GM18867 (cell line): ENCODE measurements around the gene SMAGP.
"Not testable (repeated sequence)": the region's sequence is repeated elsewhere in the genome, so short reads cannot be mapped to it uniquely, and the experiment has no call there.

ENCODE experiments used
- ATAC-seq: cut with Tn5 transposase; IDR thresholded peaks from one replicate; pipeline ENCODE4 v1.9.1; 2021; ENCODE audit warnings: mild to moderate bottlenecking, moderate library complexity; ENCODE audit not compliant: unreplicated experiment

SMAGP gene

GRCh38 chr12:51265024-51265423 lies 5.2 kb downstream of the SMAGP start:
- ATAC-seq = peak; percentile 81

GRCh38 chr12:51264297-51264696 lies 5.9 kb downstream of the SMAGP start:
- no peak for ATAC-seq

GRCh38 chr12:51263341-51263740 lies 6.9 kb downstream of the SMAGP start:
- no peak for ATAC-seq

GRCh38 chr12:51262758-51263177 lies 7.4 kb downstream of the SMAGP start:
- ATAC-seq = no peak

GRCh38 chr12:51259600-51259999 lies 10.6 kb downstream of the SMAGP start:
- not testable (repeated sequence) for ATAC-seq

GRCh38 chr12:51254536-51254935 lies 15.7 kb downstream of the SMAGP start:
- ATAC-seq = no peak

GRCh38 chr12:51253276-51253675 lies 16.9 kb downstream of the SMAGP start:
- no peak for ATAC-seq

GRCh38 chr12:51247523-51248206 lies 22.6 kb downstream of the SMAGP start:
- no peak for ATAC-seq

- ATAC-seq = no peak
Measured at GRCh38 chr12:51246254-51246853, 23.9 kb downstream of the SMAGP start.

GRCh38 chr12:51245476-51246253 lies 24.6 kb downstream of the SMAGP start:
- no peak for ATAC-seq

GRCh38 chr12:51244269-51244668 lies 25.9 kb downstream of the SMAGP start:
- ATAC-seq = no peak

GRCh38 chr12:51242876-51243275 lies 27.3 kb downstream of the SMAGP start:
- no peak for ATAC-seq

GRCh38 chr12:51242120-51242519 lies 28.1 kb downstream of the SMAGP start:
- ATAC-seq = no peak

- ATAC-seq = no peak
Measured at GRCh38 chr12:51240971-51241370, 29.2 kb downstream of the SMAGP start.

GRCh38 chr12:51238510-51239334 lies 31.5 kb downstream of the SMAGP start, which contains the start of gene DAZAP2:
Gene DAZAP2, plus strand, starts transcription at chr12:51238826. Its CDS starts 82 bp downstream, at chr12:51238908.
- ATAC-seq = peak; percentile 90

GRCh38 chr12:51238037-51238509 lies 32.1 kb downstream of the SMAGP start:
- ATAC-seq = no peak

GRCh38 chr12:51234530-51234929 lies 35.7 kb downstream of the SMAGP start:
- ATAC-seq = no peak

GRCh38 chr12:51232642-51233041 lies 37.6 kb downstream of the SMAGP start:
- no peak for ATAC-seq

GRCh38 chr12:51229116-51229809 lies 41.0 kb downstream of the SMAGP start:
- ATAC-seq = no peak

- ATAC-seq = no peak
Measured at GRCh38 chr12:51227962-51228361, 42.3 kb downstream of the SMAGP start.
